HG02884 (cell line): ENCODE results near the gene GPR161.

Source experiments
- ATAC-seq: cut with Tn5 transposase; IDR thresholded peaks from one replicate; pipeline ENCODE4 v1.9.1; 2021; ENCODE audit warnings: mild to moderate bottlenecking, moderate library complexity; ENCODE audit not compliant: unreplicated experiment

Gene GPR161

DNA sequence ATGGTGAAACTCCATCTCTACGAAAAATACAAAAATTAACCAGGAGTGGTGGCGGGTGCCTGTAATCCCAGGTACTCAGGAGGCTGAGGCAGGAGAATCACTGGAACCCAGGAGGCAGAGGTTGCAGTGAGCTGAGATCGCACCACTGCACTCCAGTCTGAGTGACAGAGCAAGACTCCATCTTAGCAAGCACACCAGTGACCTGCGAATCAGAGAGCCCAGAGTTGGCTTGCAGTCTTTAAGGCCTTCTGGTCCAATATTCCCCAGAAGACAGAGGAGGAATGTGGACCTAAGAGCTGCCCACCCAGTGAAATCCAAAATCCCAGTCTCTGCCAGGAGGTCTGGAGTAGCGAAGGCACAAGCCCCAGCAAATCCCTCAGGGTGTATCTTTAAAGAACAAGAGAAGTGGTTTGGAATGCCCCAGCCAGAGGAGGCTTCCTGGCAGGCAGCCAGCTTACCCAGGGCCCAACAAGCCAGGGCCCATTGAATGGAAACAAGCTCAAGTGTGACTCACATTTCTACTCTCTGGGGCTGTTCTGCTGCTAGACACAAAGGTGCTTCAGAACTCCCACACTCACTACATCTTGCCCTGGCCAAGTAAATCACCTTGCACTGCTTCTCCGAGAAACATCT lies 23.9 kb downstream of the GPR161 start:
- no peak for ATAC-seq

DNA sequence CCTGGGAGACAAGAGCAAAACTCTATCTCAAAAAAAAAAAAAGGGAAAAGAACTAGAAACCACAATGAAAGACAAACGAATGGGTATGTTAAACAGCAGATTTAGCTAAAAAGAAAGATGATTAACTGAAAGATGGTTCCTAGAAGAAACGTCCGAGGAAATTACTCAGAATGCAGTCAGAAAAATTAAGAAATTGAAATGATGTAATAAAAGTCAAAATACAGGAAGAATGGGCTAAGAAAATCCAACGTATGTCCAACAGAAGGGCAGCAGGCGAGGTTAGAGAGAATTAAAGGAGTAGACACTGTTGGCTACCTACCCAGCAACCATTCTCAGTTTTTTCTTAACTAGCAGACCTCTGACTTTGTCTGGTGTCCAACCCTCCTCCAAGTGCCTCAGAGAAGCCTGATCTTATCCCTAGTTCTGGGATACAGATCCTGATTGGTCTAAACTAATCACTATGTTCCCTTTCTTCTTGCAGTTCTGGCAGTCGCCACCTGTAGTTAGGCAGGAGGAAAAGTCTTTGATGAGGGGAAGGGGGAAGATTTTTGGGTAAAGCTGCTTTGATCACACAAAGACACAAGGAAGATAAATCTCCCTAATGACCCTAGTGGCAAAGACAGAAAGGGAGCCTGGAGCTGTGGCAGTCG lies 25.7 kb downstream of the GPR161 start:
- no peak for ATAC-seq

- no peak for ATAC-seq
Observed at GRCh38 chr1:168106274-168106673, 30.5 kb downstream of the GPR161 start.

GRCh38 chr1:168105846-168106245 lies 30.9 kb downstream of the GPR161 start:
- ATAC-seq = no peak

GRCh38 chr1:168104535-168104934 lies 32.2 kb downstream of the GPR161 start:
- ATAC-seq = no peak

DNA sequence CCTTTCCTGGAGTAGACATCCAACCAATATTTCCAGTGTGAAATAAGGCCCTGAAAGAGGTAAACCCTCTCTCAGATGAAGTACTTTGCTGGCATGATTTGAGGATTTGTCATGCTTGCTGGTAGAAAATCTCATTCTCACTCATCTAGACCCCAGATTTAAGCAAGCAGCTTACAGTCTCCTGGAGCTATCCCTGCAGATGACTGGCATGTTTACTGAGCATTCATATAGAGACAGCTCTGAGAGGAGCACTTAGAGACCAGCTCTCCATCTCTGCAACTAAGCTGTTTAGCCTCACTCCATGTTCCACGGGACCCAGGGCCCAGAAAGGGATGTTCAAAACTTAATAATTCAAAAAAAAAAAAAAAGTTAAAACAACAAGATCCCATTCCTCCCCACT lies 34.2 kb downstream of the GPR161 start:
- ATAC-seq = no peak

DNA sequence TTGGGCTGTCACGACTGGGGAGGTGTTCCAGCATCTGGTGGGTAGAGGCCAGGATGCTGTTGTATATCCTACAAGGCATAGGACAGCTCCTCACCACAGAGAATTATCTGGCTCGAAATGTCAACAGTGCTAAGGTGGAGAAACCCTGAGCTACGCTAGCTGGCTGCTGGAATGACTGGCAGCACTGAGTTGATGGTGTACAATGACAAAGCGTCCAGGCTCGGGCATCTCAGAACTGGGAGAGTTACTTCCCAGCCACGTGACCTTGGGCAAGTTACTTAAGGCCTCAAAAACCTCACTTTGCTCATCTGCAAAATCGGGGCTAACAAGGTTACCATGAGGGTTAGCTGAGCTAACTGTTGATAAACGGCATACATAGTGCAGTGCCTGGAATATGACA lies 35.4 kb downstream of the GPR161 start:
- no peak for ATAC-seq

- ATAC-seq = no peak
Observed at GRCh38 chr1:168100315-168101002, 36.3 kb downstream of the GPR161 start.

- ATAC-seq = no peak
Observed at GRCh38 chr1:168099337-168099801, 37.4 kb downstream of the GPR161 start.

DNA sequence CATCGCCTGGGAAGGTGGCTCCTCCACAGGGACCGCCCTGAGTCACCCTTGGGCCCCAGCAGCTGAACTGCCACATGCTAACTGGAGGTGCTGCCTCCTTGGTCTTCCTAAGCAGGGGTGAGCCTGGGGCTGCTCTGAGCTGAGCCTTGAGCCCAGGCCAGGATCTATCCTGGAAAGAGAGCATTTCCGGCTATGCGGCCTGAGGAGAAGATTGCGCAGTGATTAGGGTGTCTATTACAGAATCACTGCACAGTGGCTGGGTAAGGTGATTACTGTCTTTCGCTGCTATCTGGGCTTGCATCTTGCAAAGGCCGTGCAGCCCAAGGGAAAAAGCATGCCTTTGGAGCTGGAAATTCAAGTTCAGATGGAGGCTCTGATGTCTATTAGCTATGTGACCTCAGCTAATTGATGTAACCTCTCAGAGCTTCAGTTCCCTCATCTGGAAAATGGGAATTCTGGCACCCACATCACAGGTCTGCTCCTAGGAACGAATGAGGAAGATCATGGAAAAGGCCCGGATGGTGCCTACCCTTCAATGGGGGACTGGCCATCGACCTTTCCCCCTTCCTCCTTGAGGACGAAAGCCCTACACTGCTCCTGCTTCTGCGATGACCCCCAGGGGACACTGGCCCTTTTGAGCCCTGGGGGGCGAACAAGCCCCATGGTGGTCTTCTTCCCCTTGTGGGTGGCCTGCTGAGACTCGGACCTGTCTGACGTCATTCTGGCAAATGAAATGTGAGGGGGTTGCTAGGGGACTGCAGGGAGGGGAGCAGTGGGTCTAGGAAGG lies 38.0 kb downstream of the GPR161 start:
- no peak for ATAC-seq

- ATAC-seq = no peak
Observed at GRCh38 chr1:168097921-168098528, 38.7 kb downstream of the GPR161 start.

DNA sequence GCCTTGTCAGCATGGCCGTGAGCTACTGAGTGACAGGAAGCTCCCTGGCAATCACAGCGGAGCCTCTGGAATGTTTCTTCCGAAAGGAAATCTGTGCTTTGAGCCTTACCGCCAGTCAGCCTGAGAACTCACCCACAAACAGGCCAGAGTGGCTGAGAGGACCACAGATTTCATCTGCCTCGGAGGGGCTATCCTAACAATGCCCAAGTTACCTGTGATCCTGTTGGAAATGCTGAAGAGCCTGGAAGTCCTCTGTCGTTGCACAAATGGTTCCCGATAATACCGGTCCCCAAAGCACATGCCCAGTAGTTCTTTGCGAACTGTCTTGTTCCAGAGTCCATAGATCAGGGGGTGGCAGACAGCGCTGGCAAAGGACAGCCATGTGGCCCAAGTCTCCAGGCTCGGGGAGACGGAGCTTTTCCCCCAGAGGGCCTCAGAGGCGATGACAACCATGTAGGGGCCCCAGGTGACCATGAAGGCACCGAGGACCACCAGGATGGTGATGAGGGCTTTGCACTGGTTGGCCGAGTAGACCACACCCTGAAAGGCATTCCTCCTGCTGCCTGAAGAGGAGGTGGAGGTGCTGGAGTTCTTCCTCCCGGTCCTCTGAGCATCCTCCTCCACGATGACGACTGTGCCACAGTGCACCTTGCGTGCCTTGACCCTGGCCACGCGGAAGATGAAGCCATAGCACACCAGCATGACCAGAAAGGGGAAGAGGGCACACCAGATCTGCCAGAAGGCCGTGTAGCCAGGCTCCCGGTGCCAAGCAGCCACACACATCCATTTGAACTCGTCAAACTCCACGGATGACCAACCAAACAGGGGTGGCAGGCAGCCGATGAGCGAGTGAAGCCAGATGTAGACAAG lies 40.2 kb downstream of the GPR161 start:
- ATAC-seq = no peak

GRCh38 chr1:168095476-168095875 lies 41.3 kb downstream of the GPR161 start:
- ATAC-seq = no peak

GRCh38 chr1:168093616-168094015 lies 43.1 kb downstream of the GPR161 start:
- no peak for ATAC-seq

DNA sequence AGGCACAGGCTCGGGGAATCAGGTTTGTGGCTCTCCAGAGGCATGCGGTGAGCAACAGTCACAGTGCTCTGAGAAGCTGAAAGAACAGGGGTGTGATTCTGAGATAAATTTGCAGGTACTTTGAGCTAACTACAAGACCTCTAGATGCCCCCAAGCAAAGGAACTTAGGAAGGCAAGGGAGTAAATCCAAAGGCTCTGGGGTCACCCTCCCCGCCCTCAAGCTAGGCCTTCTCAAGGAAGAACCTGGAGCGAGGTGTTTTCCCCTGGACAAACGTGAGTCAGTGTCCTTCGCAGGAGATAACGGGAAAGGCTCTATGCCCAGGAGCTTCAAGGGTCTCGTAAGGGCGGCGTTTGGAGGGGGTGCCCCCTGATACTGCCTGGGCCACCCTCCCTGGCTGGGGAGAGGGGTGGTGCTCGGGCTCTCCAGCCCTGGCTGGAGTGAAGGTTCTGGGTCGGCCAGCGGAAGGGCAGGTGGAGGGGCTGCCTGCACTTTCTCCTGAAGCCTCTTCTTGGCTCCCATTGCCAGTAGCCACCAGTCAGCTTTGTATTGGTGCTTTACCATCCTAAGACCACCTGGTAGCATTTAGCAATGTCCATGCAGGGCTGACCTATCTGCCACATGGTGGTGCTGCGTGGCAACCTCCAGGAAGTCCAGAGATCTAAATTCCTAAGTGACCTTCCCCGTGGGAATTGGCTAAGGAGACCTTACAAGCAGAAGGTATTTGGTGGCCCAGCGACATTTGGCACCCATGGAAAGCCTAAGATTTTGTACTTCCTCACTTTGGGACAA lies 44.0 kb downstream of the GPR161 start:
- ATAC-seq = no peak

DNA sequence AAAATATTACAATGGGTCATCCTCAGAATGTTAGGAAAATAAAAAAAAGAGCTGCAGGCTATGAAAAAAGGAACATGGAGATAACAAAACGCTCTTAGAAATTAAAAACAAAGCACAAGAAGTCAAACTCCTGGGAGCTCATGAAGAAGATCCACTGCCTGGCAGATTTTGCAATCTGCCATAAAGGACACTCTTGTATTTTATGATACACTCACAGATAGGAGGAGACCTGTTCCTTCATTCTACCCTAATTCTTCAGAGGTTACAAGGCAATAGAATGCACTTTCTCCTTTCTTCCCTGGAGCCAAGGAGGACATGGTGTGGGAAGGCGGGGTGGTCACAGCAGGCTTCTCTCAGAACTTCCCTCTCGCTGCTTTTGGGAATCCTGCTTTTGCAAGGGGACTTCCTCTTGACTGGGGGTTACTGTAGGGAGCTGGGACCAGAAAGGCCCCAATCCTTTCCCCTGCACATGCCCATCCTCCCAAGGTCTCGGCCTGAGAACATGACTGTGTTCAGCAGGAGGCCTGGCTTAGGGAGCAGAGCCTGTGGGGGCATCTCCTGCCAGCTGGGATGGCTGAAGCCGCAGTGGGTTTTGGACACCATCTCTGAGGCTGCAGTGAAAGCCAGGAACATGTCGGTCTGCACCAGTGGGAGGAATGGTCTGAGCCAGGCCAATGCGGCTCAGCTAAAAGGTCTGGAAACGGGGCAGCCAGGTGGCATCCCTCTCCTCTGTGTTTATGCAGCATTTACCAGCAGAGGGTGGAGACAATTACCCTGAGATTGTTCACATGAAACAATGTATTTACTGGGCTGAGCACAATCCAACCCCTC lies 44.8 kb downstream of the GPR161 start:
- no peak for ATAC-seq

GRCh38 chr1:168091063-168091462 lies 45.7 kb downstream of the GPR161 start:
- no peak for ATAC-seq

GRCh38 chr1:168090395-168090794 lies 46.3 kb downstream of the GPR161 start:
- ATAC-seq = no peak
